Esophagus muscularis mucosa (tissue), 4 donors: ENCODE data around the gene ADRA1B.

Experiments used
- EP300 ChIP-seq: sonication (generic); formaldehyde crosslinking; IDR thresholded peaks from one replicate; pipeline ENCODE4 v1.6.1; 2017; ENCODE audit warnings: antibody characterized with exemption
- POLR2A ChIP-seq: fragments of 450-650 bp; IDR thresholded peaks from one replicate; pipeline ENCODE4 v1.6.1; 2017; ENCODE audit warnings: antibody characterized with exemption, moderate library complexity, mild to moderate bottlenecking, low read depth
- POLR2AphosphoS5 ChIP-seq, 2 donors: sonication (generic); formaldehyde crosslinking; IDR thresholded peaks; one replicate each; pipeline ENCODE4 v1.6.1; 2017; ENCODE audit warnings: antibody characterized with exemption in 2 of 2
- TF ChIP-seq, protein P1 (sequence below), 3 experiments: fragments of 200-600 bp in 2 of 3; fragments of 450-650 bp in 1 of 3; sonication (generic) in 2 of 3; IDR thresholded peaks; one replicate each; pipeline ENCODE4 v1.5.1; 2017 to 2019; ENCODE audit warnings: antibody characterized with exemption in 3 of 3, mild to moderate bottlenecking in 2 of 3, moderate library complexity in 1 of 3

GRCh38 chr5:159969966-159970365 is 53.7 kb downstream of the ADRA1B start:
- TF ChIP-seq, protein P1, sequence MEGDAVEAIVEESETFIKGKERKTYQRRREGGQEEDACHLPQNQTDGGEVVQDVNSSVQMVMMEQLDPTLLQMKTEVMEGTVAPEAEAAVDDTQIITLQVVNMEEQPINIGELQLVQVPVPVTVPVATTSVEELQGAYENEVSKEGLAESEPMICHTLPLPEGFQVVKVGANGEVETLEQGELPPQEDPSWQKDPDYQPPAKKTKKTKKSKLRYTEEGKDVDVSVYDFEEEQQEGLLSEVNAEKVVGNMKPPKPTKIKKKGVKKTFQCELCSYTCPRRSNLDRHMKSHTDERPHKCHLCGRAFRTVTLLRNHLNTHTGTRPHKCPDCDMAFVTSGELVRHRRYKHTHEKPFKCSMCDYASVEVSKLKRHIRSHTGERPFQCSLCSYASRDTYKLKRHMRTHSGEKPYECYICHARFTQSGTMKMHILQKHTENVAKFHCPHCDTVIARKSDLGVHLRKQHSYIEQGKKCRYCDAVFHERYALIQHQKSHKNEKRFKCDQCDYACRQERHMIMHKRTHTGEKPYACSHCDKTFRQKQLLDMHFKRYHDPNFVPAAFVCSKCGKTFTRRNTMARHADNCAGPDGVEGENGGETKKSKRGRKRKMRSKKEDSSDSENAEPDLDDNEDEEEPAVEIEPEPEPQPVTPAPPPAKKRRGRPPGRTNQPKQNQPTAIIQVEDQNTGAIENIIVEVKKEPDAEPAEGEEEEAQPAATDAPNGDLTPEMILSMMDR (IDR thresholded peaks at IDR 0.05), result no peak
- no peak for TF ChIP-seq POLR2A
- TF ChIP-seq EP300, result no peak
- no peak for TF ChIP-seq POLR2AphosphoS5 (IDR thresholded peaks at IDR 0.05)
